ENCODE results near the gene CACNG5.

GRCh38 chr17:66791347-66791746 lies 43.6 kb upstream of the CACNG5 start:
- TF ChIP-seq CTCF (conservative IDR thresholded peaks at IDR 0.05) (no peak), ZFX (IDR thresholded peaks at IDR 0.05) (no peak)

All from C4-2B (cell line).